Parathyroid adenoma (tissue), 2 donors: Measurements from ENCODE around the gene BMPER.
A peak's percentile ranks its signal among the peaks of the same experiment; 100 is the strongest.

Experiments used
- H2AFZ ChIP-seq: fragments of 300-600 bp; sonication (generic); one replicate; pipeline ENCODE4 v1.7.0; 2017; ENCODE audit warnings: antibody characterized with exemption, mild to moderate bottlenecking
- H3K27ac ChIP-seq: fragments of 300-600 bp; sonication (generic); one replicate; pipeline ENCODE4 v1.7.0; 2017
- H3K27me3 ChIP-seq: fragments of 300-600 bp; sonication (generic); one replicate; pipeline ENCODE4 v1.7.0; 2017; ENCODE audit warnings: low read length; ENCODE audit not compliant: control insufficient read depth, insufficient read depth
- H3K36me3 ChIP-seq: fragments of 300-600 bp; sonication (generic); one replicate; pipeline ENCODE4 v1.7.0; 2017; ENCODE audit warnings: low read length; ENCODE audit not compliant: control insufficient read depth, insufficient read depth
- H3K4me1 ChIP-seq: fragments of 300-600 bp; sonication (generic); one replicate; pipeline ENCODE4 v1.7.0; 2017; ENCODE audit warnings: control low read depth
- H3K4me2 ChIP-seq: fragments of 300-600 bp; sonication (generic); one replicate; pipeline ENCODE4 v1.7.0; 2017; ENCODE audit warnings: low read length
- H3K4me3 ChIP-seq: fragments of 300-600 bp; sonication (generic); one replicate; pipeline ENCODE4 v1.7.0; 2017; ENCODE audit warnings: low read depth, low read length
- H3K79me2 ChIP-seq: fragments of 300-600 bp; sonication (generic); one replicate; pipeline ENCODE4 v1.7.0; 2017; ENCODE audit warnings: control low read depth
- H3K9ac ChIP-seq: fragments of 300-600 bp; sonication (generic); one replicate; pipeline ENCODE4 v1.7.0; 2017; ENCODE audit warnings: mild to moderate bottlenecking
- H3K9me3 ChIP-seq: fragments of 300-600 bp; sonication (generic); one replicate; pipeline ENCODE4 v1.7.0; 2017; ENCODE audit warnings: low read length; ENCODE audit not compliant: control insufficient read depth
- TF ChIP-seq, protein P1 (sequence below): fragments of 300-600 bp; sonication (generic); IDR thresholded peaks from one replicate; pipeline ENCODE4 v1.7.0; 2017; ENCODE audit warnings: antibody characterized with exemption, mild to moderate bottlenecking
- donor health status: primary hyperparathyroidism.

BMPER gene

DNA sequence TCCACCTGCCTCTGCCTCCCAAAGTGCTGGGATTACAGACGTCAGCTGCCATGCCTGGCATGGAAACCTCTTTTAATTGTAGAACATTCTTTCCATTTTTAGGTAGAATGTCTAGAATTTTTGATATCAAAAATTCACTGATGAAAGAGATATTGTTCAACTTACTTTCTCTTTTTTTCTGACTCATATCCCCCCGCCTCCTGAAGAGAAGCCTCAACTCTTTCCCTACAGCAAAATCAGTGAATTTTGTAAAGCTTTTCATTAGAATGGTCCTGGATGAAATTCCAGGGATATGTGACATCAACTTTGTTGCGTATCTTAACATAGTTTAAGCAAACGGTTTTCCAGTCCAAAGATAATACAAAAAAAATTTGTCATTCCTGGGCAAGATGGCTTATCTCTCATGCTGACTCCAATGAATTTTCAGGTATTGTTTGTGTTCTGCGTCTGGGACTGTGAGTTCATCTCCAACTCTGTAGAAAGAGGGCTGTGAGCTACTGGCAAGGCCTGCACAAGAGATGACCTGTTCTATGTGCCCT lies 256.8 kb downstream of the BMPER start:
- TF ChIP-seq, protein P1, sequence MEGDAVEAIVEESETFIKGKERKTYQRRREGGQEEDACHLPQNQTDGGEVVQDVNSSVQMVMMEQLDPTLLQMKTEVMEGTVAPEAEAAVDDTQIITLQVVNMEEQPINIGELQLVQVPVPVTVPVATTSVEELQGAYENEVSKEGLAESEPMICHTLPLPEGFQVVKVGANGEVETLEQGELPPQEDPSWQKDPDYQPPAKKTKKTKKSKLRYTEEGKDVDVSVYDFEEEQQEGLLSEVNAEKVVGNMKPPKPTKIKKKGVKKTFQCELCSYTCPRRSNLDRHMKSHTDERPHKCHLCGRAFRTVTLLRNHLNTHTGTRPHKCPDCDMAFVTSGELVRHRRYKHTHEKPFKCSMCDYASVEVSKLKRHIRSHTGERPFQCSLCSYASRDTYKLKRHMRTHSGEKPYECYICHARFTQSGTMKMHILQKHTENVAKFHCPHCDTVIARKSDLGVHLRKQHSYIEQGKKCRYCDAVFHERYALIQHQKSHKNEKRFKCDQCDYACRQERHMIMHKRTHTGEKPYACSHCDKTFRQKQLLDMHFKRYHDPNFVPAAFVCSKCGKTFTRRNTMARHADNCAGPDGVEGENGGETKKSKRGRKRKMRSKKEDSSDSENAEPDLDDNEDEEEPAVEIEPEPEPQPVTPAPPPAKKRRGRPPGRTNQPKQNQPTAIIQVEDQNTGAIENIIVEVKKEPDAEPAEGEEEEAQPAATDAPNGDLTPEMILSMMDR, result no peak
- no peak overlapping the region for H3K4me3 ChIP-seq
- no peak overlapping the region for H3K9ac ChIP-seq
- H3K27ac ChIP-seq, result peak overlapping the region; percentile 76
- no peaks in the 10 kb centered on the region for H3K36me3 ChIP-seq
- no peaks in the 10 kb centered on the region for H3K79me2 ChIP-seq
- peak overlapping the region; percentile 12 for H2AFZ ChIP-seq
- H3K4me2 ChIP-seq, result no peak overlapping the region
- H3K27me3 ChIP-seq, result no peaks in the 10 kb centered on the region
- H3K9me3 ChIP-seq, result no peaks in the 10 kb centered on the region
- peaks cover 18% of the 10 kb centered on the region for H3K4me1 ChIP-seq

DNA sequence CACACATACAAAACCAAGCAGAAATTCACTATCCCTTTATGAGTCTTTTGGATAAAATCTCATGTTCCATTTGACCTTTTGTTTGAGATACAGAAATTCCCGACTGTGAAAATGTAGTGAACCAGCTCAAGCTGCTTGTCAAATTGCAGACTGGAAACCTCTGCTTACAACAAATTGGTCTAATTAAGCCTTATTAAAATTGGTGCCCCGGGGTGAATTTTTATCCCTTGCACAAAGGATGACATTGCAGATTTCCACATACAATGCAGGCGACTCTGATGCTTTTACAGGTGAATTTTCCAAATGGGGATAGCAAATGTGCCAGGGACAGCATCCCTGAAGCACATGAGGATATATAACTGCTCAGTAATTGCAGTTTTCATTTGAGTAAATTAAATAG lies 257.3 kb downstream of the BMPER start:
- no peaks in the 10 kb centered on the region for H3K9me3 ChIP-seq
- no peaks in the 10 kb centered on the region for H3K79me2 ChIP-seq
- no peaks in the 10 kb centered on the region for H3K27me3 ChIP-seq
- no peak overlapping the region for H3K9ac ChIP-seq
- no peak overlapping the region for H3K4me2 ChIP-seq
- no peak overlapping the region for H3K4me3 ChIP-seq
- TF ChIP-seq, protein P1, result no peak
- H3K4me1 ChIP-seq, result peaks cover 18% of the 10 kb centered on the region
- H3K27ac ChIP-seq, result peak overlapping the region; percentile 76
- H3K36me3 ChIP-seq, result no peaks in the 10 kb centered on the region
- H2AFZ ChIP-seq, result no peak overlapping the region

DNA sequence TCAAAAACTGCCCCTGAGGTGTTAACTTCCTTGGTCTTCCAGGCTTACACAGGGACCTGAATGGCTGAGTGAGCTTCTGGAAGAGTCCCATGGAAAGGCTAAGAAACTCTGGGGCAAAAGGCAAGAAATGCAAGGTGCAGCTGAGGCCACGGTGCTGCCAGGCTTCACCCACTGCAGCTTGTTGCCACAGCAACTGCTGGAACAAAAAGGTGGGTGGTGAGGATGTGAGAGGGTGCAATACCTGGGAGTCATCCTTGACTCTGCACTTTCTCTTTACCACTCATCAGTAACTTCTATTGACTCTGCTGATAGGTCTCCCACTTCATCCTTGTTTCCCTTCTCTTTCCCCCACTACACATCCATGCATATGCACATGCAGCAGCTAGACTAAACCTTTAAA lies 258.6 kb downstream of the BMPER start:
- H3K4me1 ChIP-seq, result peaks cover 18% of the 10 kb centered on the region
- H3K9ac ChIP-seq, result no peak overlapping the region
- H3K9me3 ChIP-seq, result no peaks in the 10 kb centered on the region
- H3K27ac ChIP-seq, result peak overlapping the region; percentile 76
- TF ChIP-seq, protein P1, result no peak
- H3K4me3 ChIP-seq, result no peak overlapping the region
- H3K4me2 ChIP-seq, result no peak overlapping the region
- H3K36me3 ChIP-seq, result no peaks in the 10 kb centered on the region
- H3K79me2 ChIP-seq, result no peaks in the 10 kb centered on the region
- H3K27me3 ChIP-seq, result no peaks in the 10 kb centered on the region
- peak overlapping the region; percentile 30 for H2AFZ ChIP-seq

DNA sequence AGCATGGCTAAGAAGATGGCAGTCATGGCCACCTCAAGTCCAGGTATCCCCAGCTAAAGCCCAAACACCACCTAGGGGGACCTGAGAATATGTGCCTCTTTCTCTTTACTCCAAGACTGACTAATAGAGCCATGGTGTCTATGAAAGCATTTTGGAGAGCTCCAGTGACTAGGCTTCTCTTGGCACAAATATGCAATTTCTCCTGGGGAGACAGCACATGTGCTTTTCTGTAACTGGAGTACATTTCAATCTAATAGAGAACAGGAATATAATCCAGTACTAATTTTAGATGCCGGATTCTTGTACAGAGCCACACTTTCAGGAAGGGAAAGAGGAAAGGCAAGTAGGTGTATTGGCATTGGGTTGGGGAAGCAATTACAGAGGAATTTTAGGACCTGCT lies 260.1 kb downstream of the BMPER start:
- Histone ChIP-seq H3K9ac (no peak overlapping the region), H3K27me3 (no peaks in the 10 kb centered on the region), H3K9me3 (no peaks in the 10 kb centered on the region), H3K27ac (no peak overlapping the region), H3K4me3 (no peak overlapping the region), H3K4me1 (peaks cover 18% of the 10 kb centered on the region), H3K79me2 (no peaks in the 10 kb centered on the region), H3K4me2 (no peak overlapping the region), H2AFZ (peak overlapping the region; percentile 17), H3K36me3 (no peaks in the 10 kb centered on the region)
- TF ChIP-seq, protein P1, result no peak

DNA sequence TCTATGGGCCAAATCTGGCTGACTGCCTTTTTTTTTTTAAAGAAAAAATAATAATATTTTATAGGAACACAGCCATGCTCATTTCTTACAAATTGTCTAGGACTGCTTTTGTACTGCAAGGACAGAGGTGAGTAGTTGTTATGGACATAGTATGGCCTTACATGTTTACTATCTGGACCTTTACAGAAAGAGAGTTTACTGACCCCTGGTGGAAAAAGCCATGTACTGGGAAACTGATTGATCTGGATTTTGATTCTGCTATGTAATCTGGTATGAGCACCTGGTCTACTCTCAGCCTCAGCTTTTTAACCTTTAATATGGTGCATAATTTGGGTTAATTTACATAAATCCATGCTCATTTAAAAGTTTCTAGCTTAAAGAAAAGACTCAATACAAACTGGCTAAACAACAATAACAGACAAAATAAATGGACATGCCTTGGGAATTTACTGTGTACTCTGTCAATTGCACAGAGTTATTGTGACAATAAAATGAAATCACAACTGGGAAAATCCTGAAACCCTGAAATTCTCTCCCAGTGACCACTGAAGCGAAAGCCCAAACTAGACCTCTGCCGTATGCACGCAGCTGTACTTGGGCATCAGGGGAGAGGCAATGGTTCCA lies 260.7 kb downstream of the BMPER start:
- no peak overlapping the region for H3K9ac ChIP-seq
- H3K36me3 ChIP-seq, result no peaks in the 10 kb centered on the region
- no peak overlapping the region for H3K27ac ChIP-seq
- no peaks in the 10 kb centered on the region for H3K9me3 ChIP-seq
- H3K27me3 ChIP-seq, result no peaks in the 10 kb centered on the region
- no peak overlapping the region for H3K4me2 ChIP-seq
- TF ChIP-seq, protein P1, result peak; percentile 70
- H3K4me3 ChIP-seq, result no peak overlapping the region
- H3K4me1 ChIP-seq, result peaks cover 18% of the 10 kb centered on the region
- no peak overlapping the region for H2AFZ ChIP-seq
- H3K79me2 ChIP-seq, result no peaks in the 10 kb centered on the region
